ENCODE measurements around the gene DDT.
"Not testable (repeated sequence)": the region's sequence is repeated elsewhere in the genome, so short reads cannot be mapped to it uniquely, and the experiment has no call there.

- TF ChIP-seq, protein P1, sequence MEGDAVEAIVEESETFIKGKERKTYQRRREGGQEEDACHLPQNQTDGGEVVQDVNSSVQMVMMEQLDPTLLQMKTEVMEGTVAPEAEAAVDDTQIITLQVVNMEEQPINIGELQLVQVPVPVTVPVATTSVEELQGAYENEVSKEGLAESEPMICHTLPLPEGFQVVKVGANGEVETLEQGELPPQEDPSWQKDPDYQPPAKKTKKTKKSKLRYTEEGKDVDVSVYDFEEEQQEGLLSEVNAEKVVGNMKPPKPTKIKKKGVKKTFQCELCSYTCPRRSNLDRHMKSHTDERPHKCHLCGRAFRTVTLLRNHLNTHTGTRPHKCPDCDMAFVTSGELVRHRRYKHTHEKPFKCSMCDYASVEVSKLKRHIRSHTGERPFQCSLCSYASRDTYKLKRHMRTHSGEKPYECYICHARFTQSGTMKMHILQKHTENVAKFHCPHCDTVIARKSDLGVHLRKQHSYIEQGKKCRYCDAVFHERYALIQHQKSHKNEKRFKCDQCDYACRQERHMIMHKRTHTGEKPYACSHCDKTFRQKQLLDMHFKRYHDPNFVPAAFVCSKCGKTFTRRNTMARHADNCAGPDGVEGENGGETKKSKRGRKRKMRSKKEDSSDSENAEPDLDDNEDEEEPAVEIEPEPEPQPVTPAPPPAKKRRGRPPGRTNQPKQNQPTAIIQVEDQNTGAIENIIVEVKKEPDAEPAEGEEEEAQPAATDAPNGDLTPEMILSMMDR (conservative IDR thresholded peaks at IDR 0.05; ENCODE audit: low read length): not testable (repeated sequence)
- not testable (repeated sequence) for TF ChIP-seq EZH2phosphoT487 (IDR thresholded peaks at IDR 0.05; ENCODE audit: borderline replicate concordance)
Measured at GRCh38 chr22:23993581-23994177, 19.4 kb upstream of the DDT start.

All from Loucy (cell line).